ENCODE results near the gene SGK1.

DNA sequence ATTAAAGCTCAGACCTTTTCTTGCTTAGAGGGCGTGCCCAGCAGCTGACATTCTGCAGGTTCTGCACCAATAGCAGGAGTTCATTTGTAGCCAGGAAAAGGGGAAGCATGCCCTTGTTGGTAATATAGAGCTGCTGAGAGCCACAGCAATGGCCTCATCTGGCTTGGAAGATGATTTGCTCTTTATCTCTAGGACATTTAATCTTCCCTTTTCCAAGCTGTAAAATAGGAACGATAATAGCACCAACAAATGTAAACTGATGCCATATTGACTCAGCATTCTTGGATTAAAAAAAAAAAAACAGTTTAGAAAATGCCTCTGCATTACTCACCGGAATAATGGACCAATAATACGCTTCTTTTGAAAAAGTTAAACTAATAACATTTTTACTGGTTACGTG lies 172.1 kb downstream of the SGK1 start:
- TF ChIP-seq PKNOX1 (IDR thresholded peaks at IDR 0.05) (no peak), SUZ12 (IDR thresholded peaks at IDR 0.05) (no peak), BHLHE40 (IDR thresholded peaks at IDR 0.05; ENCODE audit: borderline replicate concordance) (no peak), FOXK2 (IDR thresholded peaks at IDR 0.05) (no peak), FOXM1 (IDR thresholded peaks at IDR 0.05; ENCODE audit: borderline replicate concordance) (no peak), TARDBP (IDR thresholded peaks at IDR 0.05) (no peak), HDGF (IDR thresholded peaks at IDR 0.05; ENCODE audit: borderline replicate concordance) (no peak), NFRKB (IDR thresholded peaks at IDR 0.05) (no peak), ARNT (IDR thresholded peaks at IDR 0.05) (no peak), ZNF384 (IDR thresholded peaks at IDR 0.05) (no peak), L3MBTL2 (conservative IDR thresholded peaks at IDR 0.05) (no peak), SP1 (IDR thresholded peaks at IDR 0.05) (no peak), CTBP1 (IDR thresholded peaks at IDR 0.05; ENCODE audit: borderline replicate concordance) (no peak)

All from HEK293T (cell line).